Astrocyte (in vitro differentiated cells and primary cell): ENCODE data around the gene CD46. TPM values are rescaled to one million over a fixed set of nuclear protein-coding genes. Genes with fewer than 3 reads are reported as not detected.
A peak's percentile ranks its signal among the peaks of the same experiment; 100 is the strongest.

Experiments used
- DNase-seq: peaks from one replicate; pipeline ENCODE4 v3.0.0-alpha.2; 2010; ENCODE audit warnings: low read depth
- FAIRE-seq: peaks from 2 replicates; lab custom pipeline; 2011; peaks lifted over from hg19 to GRCh38; lab: Jason Lieb, UNC
- H2AFZ ChIP-seq: 2 replicates; pipeline ENCODE4 v1.6.0; 2012; ENCODE audit warnings: low read depth, low read length, inconsistent platforms
- H3K27ac ChIP-seq: 2 replicates; pipeline ENCODE4 v1.5.1; 2011; ENCODE audit warnings: low read depth, low read length, inconsistent platforms
- H3K27me3 ChIP-seq: 2 replicates; pipeline ENCODE4 v1.6.0; 2011; ENCODE audit warnings: low read length, inconsistent platforms; ENCODE audit not compliant: insufficient read depth
- H3K36me3 ChIP-seq: 2 replicates; pipeline ENCODE4 v1.5.1; 2011; ENCODE audit warnings: low read length, inconsistent platforms; ENCODE audit not compliant: insufficient read depth
- H3K4me1 ChIP-seq: 2 replicates; pipeline ENCODE4 v1.5.1; 2011; ENCODE audit warnings: low read length, inconsistent platforms; ENCODE audit not compliant: insufficient read depth
- H3K4me2 ChIP-seq: 2 replicates; pipeline ENCODE4 v1.6.0; 2012; ENCODE audit warnings: low read length, inconsistent platforms
- H3K4me3 ChIP-seq: 2 replicates; pipeline ENCODE4 v1.5.1; 2011; ENCODE audit warnings: low read depth, mild to moderate bottlenecking, low read length, inconsistent platforms; ENCODE audit not compliant: insufficient read depth
- H3K79me2 ChIP-seq: 2 replicates; pipeline ENCODE4 v1.6.0; 2012; ENCODE audit warnings: mild to moderate bottlenecking, low read length, inconsistent platforms; ENCODE audit not compliant: insufficient read depth
- H3K9ac ChIP-seq: 2 replicates; pipeline ENCODE4 v1.6.0; 2012; ENCODE audit warnings: mild to moderate bottlenecking, low read length, inconsistent platforms
- H3K9me3 ChIP-seq: 2 replicates; pipeline ENCODE4 v1.5.1; 2012; ENCODE audit warnings: low read depth, mild to moderate bottlenecking, low read length, inconsistent platforms; ENCODE audit not compliant: insufficient read depth
- H4K20me1 ChIP-seq: 2 replicates; pipeline ENCODE4 v1.6.0; 2012; ENCODE audit warnings: low read length, inconsistent platforms; ENCODE audit not compliant: insufficient read depth
- H3K27ac Mint-ChIP-seq: one replicate; pipeline ENCODE4 v1.8.0; 2021; ENCODE audit warnings: mild to moderate bottlenecking, mixed read lengths; ENCODE audit not compliant: unreplicated experiment
- H3K27me3 Mint-ChIP-seq: one replicate; pipeline ENCODE4 v1.8.0; 2021; ENCODE audit warnings: low read depth, mixed read lengths; ENCODE audit not compliant: unreplicated experiment
- H3K36me3 Mint-ChIP-seq: one replicate; pipeline ENCODE4 v1.8.0; 2021; ENCODE audit warnings: low read depth, mixed read lengths; ENCODE audit not compliant: unreplicated experiment
- H3K4me1 Mint-ChIP-seq: one replicate; pipeline ENCODE4 v1.8.0; 2021; ENCODE audit warnings: low read depth, mixed read lengths; ENCODE audit not compliant: unreplicated experiment
- H3K4me3 Mint-ChIP-seq: one replicate; pipeline ENCODE4 v1.8.0; 2021; ENCODE audit warnings: mild to moderate bottlenecking, moderate library complexity, mixed read lengths; ENCODE audit not compliant: unreplicated experiment
- H3K9me3 Mint-ChIP-seq: one replicate; pipeline ENCODE4 v1.8.0; 2021; ENCODE audit warnings: mild to moderate bottlenecking, mixed read lengths; ENCODE audit not compliant: unreplicated experiment
- EZH2 ChIP-seq: IDR thresholded peaks from 2 replicates; pipeline ENCODE4 v1.6.1; 2012; ENCODE audit warnings: mild to moderate bottlenecking, low read length, inconsistent platforms; ENCODE audit not compliant: insufficient read depth
- total RNA-seq: library from RNA; stranded (reverse); gene quantifications from 2 replicates; pipeline ENCODE4 v1.2.1, GENCODE V29; 2021
- TF ChIP-seq, protein P1 (sequence below): IDR thresholded peaks from 2 replicates; pipeline ENCODE4 v1.5.1; 2011; ENCODE audit warnings: low read depth, mild to moderate bottlenecking, inconsistent platforms, low read length, moderate library complexity; ENCODE audit not compliant: insufficient read depth

CD46 gene
- total RNA-seq, 1 donor from 2014 or later: 176 TPM

GRCh38 chr1:207793327-207793726 is 41.5 kb downstream of the CD46 start:
- Histone ChIP-seq H3K27ac (no peak overlapping the region), H3K79me2 (no peaks in the 10 kb centered on the region), H3K9ac (no peak overlapping the region), H4K20me1 (no peaks in the 10 kb centered on the region), H3K36me3 (peaks cover 9% of the 10 kb centered on the region), H3K4me3 (no peak overlapping the region), H3K4me1 (peaks cover 6% of the 10 kb centered on the region), H3K4me2 (no peak overlapping the region), H2AFZ (no peak overlapping the region), H3K9me3 (no peaks in the 10 kb centered on the region), H3K27me3 (no peaks in the 10 kb centered on the region)
- Mint-ChIP-seq H3K36me3 (peaks cover 2% of the 10 kb centered on the region), H3K27me3 (no peaks in the 10 kb centered on the region), H3K4me1 (peaks cover 8% of the 10 kb centered on the region), H3K9me3 (no peaks in the 10 kb centered on the region), H3K4me3 (no peak overlapping the region), H3K27ac (no peak overlapping the region)
- DNase-seq (no peak), FAIRE-seq (no peak)
- TF ChIP-seq, protein P1, sequence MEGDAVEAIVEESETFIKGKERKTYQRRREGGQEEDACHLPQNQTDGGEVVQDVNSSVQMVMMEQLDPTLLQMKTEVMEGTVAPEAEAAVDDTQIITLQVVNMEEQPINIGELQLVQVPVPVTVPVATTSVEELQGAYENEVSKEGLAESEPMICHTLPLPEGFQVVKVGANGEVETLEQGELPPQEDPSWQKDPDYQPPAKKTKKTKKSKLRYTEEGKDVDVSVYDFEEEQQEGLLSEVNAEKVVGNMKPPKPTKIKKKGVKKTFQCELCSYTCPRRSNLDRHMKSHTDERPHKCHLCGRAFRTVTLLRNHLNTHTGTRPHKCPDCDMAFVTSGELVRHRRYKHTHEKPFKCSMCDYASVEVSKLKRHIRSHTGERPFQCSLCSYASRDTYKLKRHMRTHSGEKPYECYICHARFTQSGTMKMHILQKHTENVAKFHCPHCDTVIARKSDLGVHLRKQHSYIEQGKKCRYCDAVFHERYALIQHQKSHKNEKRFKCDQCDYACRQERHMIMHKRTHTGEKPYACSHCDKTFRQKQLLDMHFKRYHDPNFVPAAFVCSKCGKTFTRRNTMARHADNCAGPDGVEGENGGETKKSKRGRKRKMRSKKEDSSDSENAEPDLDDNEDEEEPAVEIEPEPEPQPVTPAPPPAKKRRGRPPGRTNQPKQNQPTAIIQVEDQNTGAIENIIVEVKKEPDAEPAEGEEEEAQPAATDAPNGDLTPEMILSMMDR: no peak
- no peak for TF ChIP-seq EZH2

- peaks cover 15% of the 10 kb centered on the region for H3K4me1 Mint-ChIP-seq
- H3K27me3 ChIP-seq: no peaks in the 10 kb centered on the region
- peaks cover 9% of the 10 kb centered on the region for H3K36me3 ChIP-seq
- no peak overlapping the region for H3K27ac Mint-ChIP-seq
- no peak overlapping the region for H3K4me3 ChIP-seq
- no peak overlapping the region for H2AFZ ChIP-seq
- H4K20me1 ChIP-seq: no peaks in the 10 kb centered on the region
- no peak for FAIRE-seq
- H3K79me2 ChIP-seq: no peaks in the 10 kb centered on the region
- DNase-seq: no peak
- H3K9ac ChIP-seq: no peak overlapping the region
- no peak overlapping the region for H3K4me3 Mint-ChIP-seq
- H3K9me3 Mint-ChIP-seq: no peaks in the 10 kb centered on the region
- H3K27me3 Mint-ChIP-seq: no peaks in the 10 kb centered on the region
- peaks cover 2% of the 10 kb centered on the region for H3K36me3 Mint-ChIP-seq
- peaks cover 10% of the 10 kb centered on the region for H3K4me1 ChIP-seq
- no peak overlapping the region for H3K27ac ChIP-seq
- no peak for TF ChIP-seq EZH2
- TF ChIP-seq, protein P1: no peak
- no peak overlapping the region for H3K4me2 ChIP-seq
- H3K9me3 ChIP-seq: no peaks in the 10 kb centered on the region
Measured at GRCh38 chr1:207794861-207795260, 43.0 kb downstream of the CD46 start.

GRCh38 chr1:207797229-207797973 is 45.5 kb downstream of the CD46 start:
- peak overlapping the region; percentile 72 for H3K27ac Mint-ChIP-seq
- no peak overlapping the region for H3K9ac ChIP-seq
- H3K4me1 Mint-ChIP-seq: peaks cover 8% of the 10 kb centered on the region
- no peak overlapping the region for H3K4me3 Mint-ChIP-seq
- H3K9me3 Mint-ChIP-seq: no peaks in the 10 kb centered on the region
- no peaks in the 10 kb centered on the region for H3K27me3 ChIP-seq
- H3K4me2 ChIP-seq: no peak overlapping the region
- no peak overlapping the region for H2AFZ ChIP-seq
- no peaks in the 10 kb centered on the region for H3K79me2 ChIP-seq
- FAIRE-seq (peak; percentile 63), DNase-seq (peak; percentile 65)
- no peak overlapping the region for H3K27ac ChIP-seq
- peaks cover 10% of the 10 kb centered on the region for H3K4me1 ChIP-seq
- peaks cover 4% of the 10 kb centered on the region for H3K27me3 Mint-ChIP-seq
- H3K36me3 ChIP-seq: peaks cover 9% of the 10 kb centered on the region
- H4K20me1 ChIP-seq: no peaks in the 10 kb centered on the region
- peaks cover 6% of the 10 kb centered on the region for H3K36me3 Mint-ChIP-seq
- no peak overlapping the region for H3K4me3 ChIP-seq
- H3K9me3 ChIP-seq: no peaks in the 10 kb centered on the region
- TF ChIP-seq, protein P1: peak; percentile 83
- no peak for TF ChIP-seq EZH2
